ENCODE results near the gene ZKSCAN5.

- TF ChIP-seq YY1 (IDR thresholded peaks at IDR 0.05; ENCODE audit: insufficient read depth, insufficient read length) = no peak
- TF ChIP-seq SUZ12 (IDR thresholded peaks at IDR 0.05; ENCODE audit: extremely low read depth, insufficient read depth, insufficient read length) = no peak
These were observed at the start of gene ZKSCAN5 for GRCh38 chr7:99504603-99505323.
